Measurements from ENCODE around the gene ICAM3.
A peak's percentile ranks its signal among the peaks of the same experiment; 100 is the strongest.

Gene ICAM3

GRCh38 chr19:10317857-10318462, 21.5 kb downstream of the ICAM3 start:
- H3K36me3 Mint-ChIP-seq (ENCODE audit: low read depth): peaks cover 23% of the 10 kb centered on the region

GRCh38 chr19:10317045-10317856, 22.2 kb downstream of the ICAM3 start:
- Mint-ChIP-seq H3K4me3 (no peak overlapping the region), H3K4me1 (peaks cover 17% of the 10 kb centered on the region), H3K27me3 (no peaks in the 10 kb centered on the region), H3K27ac (peak overlapping the region; percentile 20), H3K9me3 (no peaks in the 10 kb centered on the region), H3K36me3 (ENCODE audit: low read depth) (peaks cover 23% of the 10 kb centered on the region)
- DNase-seq (no peak), ATAC-seq (no peak)

More at GRCh38 chr19:10317857-10318462, 21.5 kb downstream of the ICAM3 start:
- H3K27ac Mint-ChIP-seq: no peak overlapping the region
- ATAC-seq (no peak), DNase-seq (no peak)
- H3K9me3 Mint-ChIP-seq: no peaks in the 10 kb centered on the region
- no peaks in the 10 kb centered on the region for H3K27me3 Mint-ChIP-seq
- no peak overlapping the region for H3K4me3 Mint-ChIP-seq
- peaks cover 17% of the 10 kb centered on the region for H3K4me1 Mint-ChIP-seq

- no peak for DNase-seq
- Mint-ChIP-seq H3K36me3 (ENCODE audit: low read depth) (peaks cover 17% of the 10 kb centered on the region), H3K4me1 (peaks cover 17% of the 10 kb centered on the region), H3K4me3 (peak overlapping the region; percentile 93), H3K27me3 (no peaks in the 10 kb centered on the region), H3K27ac (peak overlapping the region; percentile 24), H3K9me3 (no peaks in the 10 kb centered on the region)
- ATAC-seq: peak; percentile 5
These were observed 23.0 kb downstream of the ICAM3 start for GRCh38 chr19:10316229-10317044.

GRCh38 chr19:10315335-10316214, 23.8 kb downstream of the ICAM3 start, which contains the start of gene FDX2:
FDX2 (minus strand) TSS chr19:10316015; CDS start chr19:10315996, 19 bp downstream.
- peaks cover 17% of the 10 kb centered on the region for H3K36me3 Mint-ChIP-seq (ENCODE audit: low read depth)
- H3K4me1 Mint-ChIP-seq: peaks cover 17% of the 10 kb centered on the region
- no peaks in the 10 kb centered on the region for H3K9me3 Mint-ChIP-seq
- H3K4me3 Mint-ChIP-seq: peak within 1 kb of the TSS; percentile 93
- H3K27me3 Mint-ChIP-seq: no peaks in the 10 kb centered on the region
- ATAC-seq (peak; percentile 87), DNase-seq (peak; percentile 95)
- peak within 1 kb of the TSS; percentile 84 for H3K27ac Mint-ChIP-seq

GRCh38 chr19:10309423-10309822, 30.0 kb downstream of the ICAM3 start, which contains the start of gene ZGLP1:
ZGLP1 (minus strand) TSS chr19:10309815.
- Mint-ChIP-seq H3K9me3 (no peaks in the 10 kb centered on the region), H3K27ac (no peak within 1 kb of the TSS)

GRCh38 chr19:10306327-10306726, 33.1 kb downstream of the ICAM3 start:
- DNase-seq (no peak), ATAC-seq (no peak)
- Mint-ChIP-seq H3K36me3 (ENCODE audit: low read depth) (peaks cover 2% of the 10 kb centered on the region), H3K4me1 (peaks cover 14% of the 10 kb centered on the region), H3K9me3 (no peaks in the 10 kb centered on the region), H3K27ac (no peak overlapping the region), H3K27me3 (peaks cover 4% of the 10 kb centered on the region), H3K4me3 (no peak overlapping the region)

More at GRCh38 chr19:10309423-10309822, 30.0 kb downstream of the ICAM3 start, which contains the start of gene ZGLP1:
- H3K4me1 Mint-ChIP-seq: peaks cover 9% of the 10 kb centered on the region
- peaks cover 2% of the 10 kb centered on the region for H3K36me3 Mint-ChIP-seq (ENCODE audit: low read depth)
- ATAC-seq (no peak), DNase-seq (no peak)
- H3K4me3 Mint-ChIP-seq: no peak within 1 kb of the TSS
- H3K27me3 Mint-ChIP-seq: no peaks in the 10 kb centered on the region

- ATAC-seq (no peak), DNase-seq (no peak)
- Mint-ChIP-seq H3K4me1 (peaks cover 15% of the 10 kb centered on the region), H3K27ac (no peak overlapping the region), H3K4me3 (no peak overlapping the region), H3K36me3 (ENCODE audit: low read depth) (peaks cover 2% of the 10 kb centered on the region), H3K27me3 (peaks cover 5% of the 10 kb centered on the region), H3K9me3 (no peaks in the 10 kb centered on the region)
These were observed 34.2 kb downstream of the ICAM3 start for GRCh38 chr19:10305139-10305806.

GRCh38 chr19:10299545-10300458, 39.6 kb downstream of the ICAM3 start:
- Mint-ChIP-seq H3K27ac (no peak overlapping the region), H3K9me3 (no peaks in the 10 kb centered on the region), H3K4me3 (no peak overlapping the region), H3K27me3 (peaks cover 19% of the 10 kb centered on the region), H3K4me1 (peaks cover 17% of the 10 kb centered on the region), H3K36me3 (ENCODE audit: low read depth) (peaks cover 2% of the 10 kb centered on the region)
- ATAC-seq (no peak), DNase-seq (no peak)

GRCh38 chr19:10295847-10296591, 43.4 kb downstream of the ICAM3 start:
- Mint-ChIP-seq H3K9me3 (no peaks in the 10 kb centered on the region), H3K27ac (no peak overlapping the region)
- no peak for ATAC-seq

GRCh38 chr19:10295305-10295846, 44.0 kb downstream of the ICAM3 start:
- Mint-ChIP-seq H3K36me3 (ENCODE audit: low read depth) (no peaks in the 10 kb centered on the region), H3K9me3 (no peaks in the 10 kb centered on the region), H3K27ac (no peak overlapping the region), H3K27me3 (peaks cover 56% of the 10 kb centered on the region), H3K4me3 (peak overlapping the region; percentile 69), H3K4me1 (peaks cover 38% of the 10 kb centered on the region)
- DNase-seq: peak; percentile 62
- ATAC-seq: peak; percentile 29

More at GRCh38 chr19:10295847-10296591, 43.4 kb downstream of the ICAM3 start:
- no peak for DNase-seq
- Mint-ChIP-seq H3K4me3 (peak overlapping the region; percentile 69), H3K36me3 (ENCODE audit: low read depth) (no peaks in the 10 kb centered on the region), H3K27me3 (peaks cover 49% of the 10 kb centered on the region), H3K4me1 (peaks cover 32% of the 10 kb centered on the region)

- H3K9me3 Mint-ChIP-seq: no peaks in the 10 kb centered on the region
- no peaks in the 10 kb centered on the region for H3K36me3 Mint-ChIP-seq (ENCODE audit: low read depth)
- peak; percentile 23 for DNase-seq
- no peak overlapping the region for H3K4me3 Mint-ChIP-seq
- H3K27ac Mint-ChIP-seq: no peak overlapping the region
- no peak for ATAC-seq
- H3K27me3 Mint-ChIP-seq: peaks cover 57% of the 10 kb centered on the region
- H3K4me1 Mint-ChIP-seq: peaks cover 45% of the 10 kb centered on the region
These were observed 45.1 kb downstream of the ICAM3 start for GRCh38 chr19:10294368-10294697.

All from activated naive CD8-positive, alpha-beta T cell treated with anti-CD3 and anti-CD28 coated beads, Interleukin-2, amount 50 U/mL, for 24 hours (primary cell).